Measurements from ENCODE around the gene TRERF1.

DNA sequence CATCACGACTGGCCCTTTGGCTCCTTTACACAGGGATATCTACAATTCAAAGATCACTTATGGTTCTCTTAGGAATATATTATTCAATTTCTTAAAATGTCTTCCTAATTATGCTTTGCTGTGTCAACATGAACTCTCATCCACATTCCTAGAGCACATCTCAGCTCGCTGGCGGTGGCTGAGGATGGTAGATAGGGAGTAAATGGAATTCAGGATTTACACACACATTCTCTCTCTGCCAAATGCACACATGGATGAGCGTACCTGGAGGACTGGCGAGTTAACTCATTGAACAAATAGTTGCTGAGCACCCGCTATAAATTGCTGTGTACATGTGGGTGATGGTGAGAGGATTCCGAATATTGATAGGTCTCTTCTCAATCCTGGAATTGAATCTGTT is 229.3 kb downstream of the TRERF1 start:
- TF ChIP-seq CTCF (IDR thresholded peaks at IDR 0.05), result no peak
- TF ChIP-seq SMC3 (IDR thresholded peaks at IDR 0.05; ENCODE audit: low read depth, low read length), result no peak
- TF ChIP-seq EZH2phosphoT487 (IDR thresholded peaks at IDR 0.05; ENCODE audit: borderline replicate concordance, low read depth), result no peak
- no peak for TF ChIP-seq RCOR1 (IDR thresholded peaks at IDR 0.05; ENCODE audit: low read length)
- TF ChIP-seq TAF1 (IDR thresholded peaks at IDR 0.05; ENCODE audit: borderline replicate concordance, low read depth, low read length), result no peak
- no peak for TF ChIP-seq GABPA (IDR thresholded peaks at IDR 0.05; ENCODE audit: low read depth)
- TF ChIP-seq EP300 (IDR thresholded peaks at IDR 0.05; ENCODE audit: borderline replicate concordance in 1 of 2, low read depth in 1 of 2, low read length in 1 of 2), result no peak

Data from SK-N-SH (cell line).